ENCODE measurements around the gene INSR.
A peak's percentile ranks its signal among the peaks of the same experiment; 100 is the strongest.
"Not testable (repeated sequence)": the region's sequence is repeated elsewhere in the genome, so short reads cannot be mapped to it uniquely, and the experiment has no call there.

INSR gene

GRCh38 chr19:7078008-7078407 is 216.2 kb downstream of the INSR start:
- no peak for DNase-seq

- DNase-seq = no peak
These were observed 218.1 kb downstream of the INSR start for GRCh38 chr19:7076151-7076550.

GRCh38 chr19:7074705-7075282 is 219.4 kb downstream of the INSR start:
- DNase-seq = no peak

- no peak for DNase-seq
These were observed 221.7 kb downstream of the INSR start for GRCh38 chr19:7072541-7072940.

GRCh38 chr19:7069904-7070226 is 224.3 kb downstream of the INSR start:
- DNase-seq = no peak

GRCh38 chr19:7069042-7069903 is 224.9 kb downstream of the INSR start, which contains the start of gene ZNF557:
Gene ZNF557 (plus strand): TSS chr19:7069703. CDS start chr19:7075075, 5,372 bp downstream.
- peak; percentile 94 for DNase-seq

- no peak for DNase-seq
These were observed 225.6 kb downstream of the INSR start for GRCh38 chr19:7068599-7068998.

GRCh38 chr19:7067716-7068115 is 226.5 kb downstream of the INSR start:
- no peak for DNase-seq

GRCh38 chr19:7067122-7067521 is 227.1 kb downstream of the INSR start:
- not testable (repeated sequence) for DNase-seq

GRCh38 chr19:7063764-7064418 is 230.3 kb downstream of the INSR start:
- DNase-seq = no peak

- no peak for DNase-seq
These were observed 230.9 kb downstream of the INSR start for GRCh38 chr19:7063339-7063738.

Data from DMS153 (cell line).